NOMO-1 (cell line): ENCODE results near the gene RNU1-2.
"Not testable (repeated sequence)": the region's sequence is repeated elsewhere in the genome, so short reads cannot be mapped to it uniquely, and the experiment has no call there.

Experiments
- DNase-seq, 2 experiments: peaks; one replicate each; lab custom pipeline; 2025; ENCODE audit not compliant: unreplicated experiment in 2 of 2; lab: John Stamatoyannopoulos, UW

RNU1-2 gene

GRCh38 chr1:16924919-16925477 lies 29.2 kb downstream of the RNU1-2 start:
- no peak for DNase-seq

- DNase-seq: no peak
Observed at GRCh38 chr1:16925635-16926490, 30.1 kb downstream of the RNU1-2 start.

- no peak for DNase-seq
Observed at GRCh38 chr1:16926491-16927073, 30.8 kb downstream of the RNU1-2 start.

GRCh38 chr1:16927256-16927655 lies 31.5 kb downstream of the RNU1-2 start:
- no peak for DNase-seq

GRCh38 chr1:16927711-16928485 lies 32.1 kb downstream of the RNU1-2 start:
- DNase-seq: no peak

GRCh38 chr1:16929146-16930041 lies 33.6 kb downstream of the RNU1-2 start:
- DNase-seq: not testable (repeated sequence)

GRCh38 chr1:16931206-16931934 lies 35.6 kb downstream of the RNU1-2 start:
- DNase-seq: not testable (repeated sequence)

GRCh38 chr1:16933945-16934344 lies 38.2 kb downstream of the RNU1-2 start:
- DNase-seq: not testable (repeated sequence)

GRCh38 chr1:16936580-16936979 lies 40.8 kb downstream of the RNU1-2 start:
- DNase-seq: not testable (repeated sequence)

- no peak for DNase-seq
Observed at GRCh38 chr1:16938351-16939321, 42.9 kb downstream of the RNU1-2 start.

- DNase-seq: not testable (repeated sequence)
Observed at GRCh38 chr1:16939386-16940180, 43.8 kb downstream of the RNU1-2 start.

GRCh38 chr1:16944038-16944437 lies 48.3 kb downstream of the RNU1-2 start:
- no peak for DNase-seq

GRCh38 chr1:16945512-16945911 lies 49.7 kb downstream of the RNU1-2 start:
- DNase-seq: not testable (repeated sequence)
